Heart left ventricle (tissue), 16 donors: ENCODE measurements around the gene ZCCHC7. TPM values are rescaled to one million over a fixed set of nuclear protein-coding genes. Genes with fewer than 3 reads are reported as not detected.

Source experiments
- ATAC-seq, 4 donors: fragments of 200-7000 bp; cut with Tn5 transposase; one replicate each; pipeline ENCODE4 v1.9.1; 2020 to 2022; ENCODE audit warnings: moderate library complexity in 4 of 4, mild to moderate bottlenecking in 3 of 4, moderate number of reproducible peaks in 1 of 4
- DNase-seq, 5 donors: peaks; one replicate each; pipeline ENCODE4 v3.0.0-alpha.2; 2020
- H3K27ac ChIP-seq, 12 donors: fragments of 200-600 bp; sonication (generic) in 4 of 12; one replicate each; pipeline versions ENCODE4 v1.5.0 to v1.8.0; 2016 to 2022; ENCODE audit warnings: mild to moderate bottlenecking in 2 of 12
- H3K27me3 ChIP-seq, 9 donors: fragments of 200-600 bp; sonication (generic) in 2 of 9; one replicate each; pipeline versions ENCODE4 v1.5.1 to v1.8.0; 2016 to 2022; ENCODE audit warnings: mild to moderate bottlenecking in 3 of 9
- H3K36me3 ChIP-seq, 9 donors: fragments of 200-600 bp; sonication (generic) in 2 of 9; one replicate each; pipeline versions ENCODE4 v1.5.0 to v1.8.0; 2018 to 2022; ENCODE audit warnings: mild to moderate bottlenecking in 2 of 9
- H3K4me1 ChIP-seq, 12 donors: fragments of 200-600 bp; sonication (generic) in 4 of 12; one replicate each; pipeline versions ENCODE4 v1.5.0 to v1.8.0; 2016 to 2022; ENCODE audit warnings: mild to moderate bottlenecking in 3 of 12
- H3K4me3 ChIP-seq, 12 donors: fragments of 200-600 bp; sonication (generic) in 4 of 12; one replicate each; pipeline versions ENCODE4 v1.5.0 to v1.8.0; 2017 to 2022; ENCODE audit warnings: mild to moderate bottlenecking in 9 of 12, moderate library complexity in 4 of 12
- H3K9me3 ChIP-seq, 12 donors: fragments of 200-600 bp; sonication (generic) in 4 of 12; one replicate each; pipeline versions ENCODE4 v1.5.0 to v1.8.0; 2016 to 2022; ENCODE audit warnings: mild to moderate bottlenecking in 1 of 12
- CTCF ChIP-seq, 12 donors: fragments of 200-600 bp; sonication (generic) in 4 of 12; IDR thresholded peaks; one replicate each; pipeline versions ENCODE4 v1.5.0 to v1.8.0; 2018 to 2022; ENCODE audit warnings: antibody characterized with exemption in 12 of 12, mild to moderate bottlenecking in 5 of 12
- POLR2A ChIP-seq, 2 donors: fragments of 450-650 bp; IDR thresholded peaks; one replicate each; pipeline ENCODE4 v1.6.1; 2017; ENCODE audit warnings: antibody characterized with exemption in 2 of 2, mild to moderate bottlenecking in 2 of 2, moderate library complexity in 2 of 2
- WGBS, 4 donors: extraction: QIAGEN DNeasy Blood & Tissue Kit in 2 of 4; methylation state at CpG; one replicate each; pipeline versions ENCODE4 v1.1.5 to v1.1.7; 2013 to 2018; 5-methylcytosine and 5-hydroxymethylcytosine counted together
- intact Hi-C, 10 donors: fragments of 100-400 bp; cut with DNase I; formaldehyde crosslinking; loops; one replicate each; pipeline versions ENCODE4 v1.11.1 to v1.14.2; 2022
- polyA plus RNA-seq, 2 donors: library from polyadenylated mRNA; stranded (reverse); fragments of 200-250 nt; gene quantifications; one replicate each; pipeline ENCODE4 v1.2.3, GENCODE V29; 2013
- total RNA-seq, 9 donors: library from RNA; depleted of rRNA in 2 of 9; stranded (reverse); fragments of >200 nt in 2 of 9; fragmentation: NEBNext Ultra II Directional in 3 of 9; extraction: Animal tissue kit (Norgen Biotek cat#: 25700) in 3 of 9; gene quantifications; one replicate each; pipeline versions ENCODE4 v1.1.0 to v1.2.4, GENCODE V29; 2016 to 2023
- donor health status: ischemic (EF 13 %, LVEDD 7.1; RV severe dilation, severe dysfunction).
- donor health status: healthy with polysubstance abuse.
- donor health status: DM: no; HTN: yes; CAD: no.
- donor health status: DM: no; HTN: no; CAD: no.
- donor health status: ischemic (EF 25% LVEDD 6.9; RV normal size, moderate dysfunction).
- donor health status: ischemic (EF 25% LVEDD 5.7; RV mildly dilated, moderate dysfunction).
- donor health status: healthy.
- donor health status: DM: yes; HTN: yes; CAD: no.
- donor health status: ischemic (EF 35%, LVEDD 5.7; RV mildly dilated, moderate dysfunction).
- donor health status: nonischemic (EF 11% LVEDD 7.7; RV severe dilation, severe dysfunction).
- donor health status: DM: yes; HTN: yes; CAD: no.
- donor health status: PGD.
- donor health status: ischemic (EF 29% LVEDD 5.4; RV normal size, mild dysfunction).
- donor health status: nonischemic (EF 23%, LVEDD 6.1; RV moderate dilation, normal function).

The ZCCHC7 gene
- total and polyA plus RNA-seq, 11 donors: 3.5 to 14.8 (median 8.4) TPM

GRCh38 chr9:37269221-37269620, 148.8 kb downstream of the ZCCHC7 start:
- ATAC-seq (no peak), DNase-seq (no peak)
- intact Hi-C loops: loop anchor here in 3 of 10 donors (5.0 to 10.0 kb wide), 2 partner anchors 274 to 397 kb away; no protein-coding TSS in a partner anchor
- Histone ChIP-seq H3K27ac (no peak overlapping the region), H3K9me3 (peaks cover 0 to 13% (median 2%) of the 10 kb centered on the region in 12 donors), H3K36me3 (no peaks in the 10 kb centered on the region), H3K27me3 (no peaks in the 10 kb centered on the region), H3K4me1 (no peaks in the 10 kb centered on the region), H3K4me3 (no peak overlapping the region)
- WGBS, 4 donors: 94 to 99% (median 98%) methylated on average over 5 of the region's 5 CpGs
- no peak for TF ChIP-seq CTCF (IDR thresholded peaks at IDR 0.05)
- TF ChIP-seq POLR2A (IDR thresholded peaks at IDR 0.05): no peak

GRCh38 chr9:37271679-37272078, 151.3 kb downstream of the ZCCHC7 start:
- Histone ChIP-seq H3K27me3 (no peaks in the 10 kb centered on the region), H3K4me3 (no peak overlapping the region), H3K4me1 (no peaks in the 10 kb centered on the region), H3K9me3 (peaks cover 0 to 13% (median 2%) of the 10 kb centered on the region in 12 donors), H3K36me3 (no peaks in the 10 kb centered on the region), H3K27ac (no peak overlapping the region)
- intact Hi-C loops: no loop called here
- WGBS, 4 donors: 94 to 97% (median 95%) methylated on average over 6 of the region's 6 CpGs
- TF ChIP-seq CTCF (IDR thresholded peaks at IDR 0.05) (no peak), POLR2A (IDR thresholded peaks at IDR 0.05) (no peak)
- ATAC-seq: no peak
- DNase-seq: no peak

GRCh38 chr9:37273595-37273994, 153.2 kb downstream of the ZCCHC7 start:
- TF ChIP-seq CTCF (IDR thresholded peaks at IDR 0.05) (no peak), POLR2A (IDR thresholded peaks at IDR 0.05) (no peak)
- H3K9me3 ChIP-seq: peaks cover 0 to 18% (median 2%) of the 10 kb centered on the region in 12 donors

GRCh38 chr9:37281541-37281940, 161.2 kb downstream of the ZCCHC7 start:
- Histone ChIP-seq H3K4me3 (no peak overlapping the region), H3K36me3 (no peaks in the 10 kb centered on the region), H3K9me3 (peaks cover 0 to 7% (median 0%) of the 10 kb centered on the region in 12 donors), H3K27ac (no peak overlapping the region), H3K4me1 (peaks cover 0 to 15% (median 0%) of the 10 kb centered on the region in 12 donors), H3K27me3 (no peaks in the 10 kb centered on the region)
- 88 to 95% (median 91%) methylated on average over 2 of the region's 2 CpGs for WGBS, 4 donors
- intact Hi-C loops: loop anchor here in 1 of 10 donors (10.0 kb wide), 1 partner anchor 63 kb away; no protein-coding TSS in a partner anchor
- DNase-seq (no peak), ATAC-seq (no peak)
- no peak for TF ChIP-seq CTCF (IDR thresholded peaks at IDR 0.05)
- TF ChIP-seq POLR2A (IDR thresholded peaks at IDR 0.05): no peak

More at GRCh38 chr9:37273595-37273994, 153.2 kb downstream of the ZCCHC7 start:
- H3K4me1 ChIP-seq: no peaks in the 10 kb centered on the region
- no peaks in the 10 kb centered on the region for H3K27me3 ChIP-seq
- ATAC-seq (no peak), DNase-seq (no peak)
- H3K4me3 ChIP-seq: no peak overlapping the region
- intact Hi-C loops: no loop called here
- no peak overlapping the region for H3K27ac ChIP-seq
- H3K36me3 ChIP-seq: no peaks in the 10 kb centered on the region
